DOHH2 (cell line): ENCODE results near the gene USP28.

Source experiments
- CTCF ChIP-seq: fragments of 200-600 bp; sonication (generic); IDR thresholded peaks from one replicate; pipeline ENCODE4 v1.5.1; 2014; ENCODE audit warnings: antibody characterized with exemption, mild to moderate bottlenecking, low read depth, low read length; ENCODE audit not compliant: poor library complexity, severe bottlenecking
- EZH2phosphoT487 ChIP-seq: fragments of 200-600 bp; sonication (generic); IDR thresholded peaks from 2 replicates; pipeline ENCODE4 v1.6.1; 2017; ENCODE audit warnings: borderline replicate concordance, mild to moderate bottlenecking, antibody characterized with exemption, low read length, moderate library complexity, mixed read lengths

GRCh38 chr11:113831314-113831713, 44.1 kb downstream of the USP28 start:
- TF ChIP-seq CTCF (no peak), EZH2phosphoT487 (no peak)
